Endothelial cell of umbilical vein (primary cell): ENCODE measurements around the gene NEUROD4. TPM values are rescaled to one million over a fixed set of nuclear protein-coding genes. Genes with fewer than 3 reads are reported as not detected.

Source experiments
- BruUV-seq: library from RNA; stranded (reverse); fragments of 400-500 nt; replicated peaks from 2 replicates; lab custom pipeline; 2021; lab: Mats Ljungman, UMichigan
- CTCF ChIA-PET: fragments of 300-600, 350-600 bp; sonication (Branson Sonifier 250); formaldehyde crosslinking; loops from one replicate; lab custom pipeline; 2021; ENCODE audit warnings: antibody characterized with exemption, inconsistent platforms; lab: Charles Lee
- POLR2A ChIA-PET: fragments of 300-600, 350-600 bp; sonication (Branson Sonifier 250); formaldehyde crosslinking; loops from one replicate; lab custom pipeline; 2021; ENCODE audit warnings: antibody characterized with exemption, inconsistent platforms; lab: Charles Lee
- DNase-seq: peaks from one replicate; pipeline ENCODE4 v3.0.0-alpha.2; 2011; ENCODE audit warnings: low read depth, low spot score
- FAIRE-seq: peaks from 2 replicates; lab custom pipeline; 2011; peaks lifted over from hg19 to GRCh38; lab: Jason Lieb, UNC
- H2AFZ ChIP-seq: 2 replicates; pipeline ENCODE4 v1.6.0; 2012; ENCODE audit warnings: low read depth, low read length, control low read depth, inconsistent platforms
- H3K27ac ChIP-seq: 2 replicates; pipeline ENCODE4 v1.5.1; 2011; ENCODE audit warnings: low read depth, mild to moderate bottlenecking, control low read depth, low read length, moderate library complexity; ENCODE audit not compliant: insufficient read depth
- H3K27me3 ChIP-seq, 2 experiments: 2 replicates each; pipeline versions ENCODE4 v1.6.0 to v1.6.1; 2011; ENCODE audit warnings: low read length in 2 of 2, mixed read lengths in 1 of 2; ENCODE audit not compliant: control insufficient read depth in 2 of 2, insufficient read depth in 2 of 2
- H3K36me3 ChIP-seq, 2 experiments: 2 replicates in 1 of 2; 3 replicates in 1 of 2; pipeline ENCODE4 v1.5.1; 2011; ENCODE audit warnings: low read length in 2 of 2, mild to moderate bottlenecking in 1 of 2, moderate library complexity in 1 of 2; ENCODE audit not compliant: control insufficient read depth in 2 of 2, insufficient read depth in 2 of 2; ENCODE audit errors: extremely low read depth in 1 of 2
- H3K4me1 ChIP-seq: 3 replicates; pipeline ENCODE4 v1.5.1; 2011; ENCODE audit warnings: mild to moderate bottlenecking, low read length; ENCODE audit not compliant: control insufficient read depth, insufficient read depth; ENCODE audit errors: extremely low read depth
- H3K4me2 ChIP-seq: 2 replicates; pipeline ENCODE4 v1.6.1; 2011; ENCODE audit warnings: low read length, control low read depth, mixed read lengths; ENCODE audit not compliant: insufficient read depth
- H3K4me3 ChIP-seq, 3 experiments: fragments of 200-600 bp in 1 of 3; sonication (generic), shearing (Covaris generic) in 1 of 3; replicated peaks in 1 of 3; 2 replicates each; pipeline ENCODE4 v1.5.1; 2011 to 2016; ENCODE audit warnings: control low read depth in 3 of 3, low read length in 3 of 3, mild to moderate bottlenecking in 2 of 3, inconsistent platforms in 1 of 3, low read depth in 1 of 3, moderate library complexity in 1 of 3; ENCODE audit not compliant: insufficient read depth in 1 of 3
- H3K79me2 ChIP-seq: 2 replicates; pipeline ENCODE4 v1.6.0; 2012; ENCODE audit warnings: low read length, inconsistent platforms; ENCODE audit not compliant: control insufficient read depth, insufficient read depth
- H3K9ac ChIP-seq: replicated peaks from 2 replicates; pipeline ENCODE3; 2011; ENCODE audit warnings: low read length, control low read depth; ENCODE audit not compliant: insufficient read depth; ENCODE audit errors: extremely low read depth
- H3K9me1 ChIP-seq: replicated peaks from 3 replicates; pipeline ENCODE4 v1.6.0; 2011; ENCODE audit warnings: mild to moderate bottlenecking, low read length; ENCODE audit not compliant: control insufficient read depth, insufficient read depth; ENCODE audit errors: extremely low read depth
- H3K9me3 ChIP-seq: replicated peaks from 2 replicates; pipeline ENCODE4 v1.5.1; 2012; ENCODE audit warnings: low read length, inconsistent platforms; ENCODE audit not compliant: control insufficient read depth, insufficient read depth
- H4K20me1 ChIP-seq: replicated peaks from 2 replicates; pipeline ENCODE3; 2011; ENCODE audit warnings: mild to moderate bottlenecking, low read length; ENCODE audit not compliant: control insufficient read depth, insufficient read depth; ENCODE audit errors: extremely low read depth
- CTCF ChIP-seq, 2 donors: IDR thresholded peaks; 1 replicate in 1 of 2; 2 replicates in 1 of 2; pipeline ENCODE4 v1.5.1; 2011; ENCODE audit warnings: low read length in 2 of 2, mild to moderate bottlenecking in 2 of 2, moderate library complexity in 2 of 2, control low read depth in 1 of 2, inconsistent platforms in 1 of 2, low read depth in 1 of 2; ENCODE audit not compliant: insufficient read depth in 1 of 2; ENCODE audit errors: extremely low read depth in 1 of 2
- EZH2 ChIP-seq: IDR thresholded peaks from 2 replicates; pipeline ENCODE4 v1.6.1; 2012; ENCODE audit warnings: borderline replicate concordance, low read depth, mild to moderate bottlenecking, moderate library complexity, low read length, inconsistent platforms; ENCODE audit not compliant: severe bottlenecking
- FOS ChIP-seq: IDR thresholded peaks from 2 replicates; pipeline ENCODE4 v1.6.1; 2011; ENCODE audit warnings: mild to moderate bottlenecking, low read length, moderate library complexity, borderline replicate concordance; ENCODE audit not compliant: insufficient read depth
- GATA2 ChIP-seq: IDR thresholded peaks from 2 replicates; pipeline ENCODE4 v1.7.0; 2011; ENCODE audit warnings: low read depth, mild to moderate bottlenecking, moderate library complexity, mixed read lengths, low read length; ENCODE audit not compliant: insufficient read length, insufficient read depth
- JUN ChIP-seq: IDR thresholded peaks from 2 replicates; pipeline ENCODE4 v1.6.1; 2011; ENCODE audit warnings: borderline replicate concordance, low read depth; ENCODE audit not compliant: insufficient read length, insufficient read depth
- MAX ChIP-seq: IDR thresholded peaks from 2 replicates; pipeline ENCODE4 v1.6.1; 2011; ENCODE audit not compliant: insufficient read depth, insufficient read length
- MYC ChIP-seq: IDR thresholded peaks from one replicate; pipeline ENCODE4 v1.6.1; 2011; ENCODE audit warnings: mild to moderate bottlenecking, low read depth, low read length
- POLR2A ChIP-seq: IDR thresholded peaks from 2 replicates; pipeline ENCODE4 v1.6.1; 2012; ENCODE audit warnings: low read depth, mild to moderate bottlenecking, control low read depth, low read length
- POLR2AphosphoS5 ChIP-seq: IDR thresholded peaks from 2 replicates; pipeline ENCODE4 v1.6.1; 2012; ENCODE audit warnings: low read depth, mild to moderate bottlenecking, control low read depth, low read length, moderate library complexity; ENCODE audit not compliant: insufficient read depth
- dilution Hi-C: fragments of 300-500 bp; cut with MboI; formaldehyde crosslinking; loops from one replicate; pipeline ENCODE4 v1.15.0; 2019; ENCODE audit warnings: low sequenced_read_pairs; ENCODE audit not compliant: extremely low pct_ligation_motif_present
- intact Hi-C: fragments of 100-400 bp; cut with micrococcal nuclease; formaldehyde crosslinking; loops from one replicate; pipeline ENCODE4 v1.10.0; 2022
- polyA plus RNA-seq, 4 experiments: library from polyadenylated mRNA; depleted of rRNA in 3 of 4; stranded (reverse) in 3 of 4; unstranded in 1 of 4; fragments of >200 nt; gene quantifications; 2 replicates each; pipeline versions ENCODE4 v1.2.1 to v1.2.3, GENCODE V29; 2011 to 2012; ENCODE audit warnings: missing spikeins in 1 of 4
- total RNA-seq: library from RNA; stranded (reverse); gene quantifications from 2 replicates; pipeline ENCODE4 v1.2.3, GENCODE V29; 2021

NEUROD4 gene
- total and polyA plus RNA-seq, 2 donors (not counting 3 experiments of a cell fraction or from before 2014, with no cell fraction given) = not detected

- FAIRE-seq = no peak
- no peak for TF ChIP-seq CTCF (IDR thresholded peaks at IDR 0.05; ENCODE audit: extremely low read depth in 1 of 2, insufficient read depth in 1 of 2, low read depth in 1 of 2, low read length in 2 of 2)
- no peak for TF ChIP-seq MAX
- no peak for TF ChIP-seq FOS
- no peak for TF ChIP-seq JUN
- no peak for TF ChIP-seq POLR2A
- no peak for TF ChIP-seq GATA2
- no peak for TF ChIP-seq POLR2AphosphoS5
- TF ChIP-seq MYC = no peak
- TF ChIP-seq EZH2 = no peak
Measured at GRCh38 chr12:55017416-55017925, 2.3 kb upstream of the NEUROD4 start.

More at GRCh38 chr12:55017416-55017925, 2.3 kb upstream of the NEUROD4 start:
- DNase-seq = no peak
- POLR2A ChIA-PET = no interaction called here
- no TSS peak for BruUV-seq
- Histone ChIP-seq H3K9me1 (no peaks in the 10 kb centered on the region), H3K4me3 (no peak overlapping the region), H4K20me1 (no peaks in the 10 kb centered on the region), H3K9me3 (no peaks in the 10 kb centered on the region), H3K79me2 (no peaks in the 10 kb centered on the region), H3K4me1 (no peaks in the 10 kb centered on the region), H2AFZ (no peak overlapping the region), H3K9ac (no peak overlapping the region), H3K4me2 (no peak overlapping the region), H3K27ac (no peak overlapping the region), H3K27me3 (no peaks in the 10 kb centered on the region), H3K36me3 (no peaks in the 10 kb centered on the region)
- intact Hi-C loops (no loop called here), dilution Hi-C loops (no loop called here)
- CTCF ChIA-PET = no interaction called here
